HepG2 (cell line): ENCODE measurements around the gene NEURL3. TPM values are rescaled to one million over a fixed set of nuclear protein-coding genes. Genes with fewer than 3 reads are reported as not detected.

Experiments
- CAMTA2 ChIP-seq: sonication (generic); formaldehyde crosslinking; IDR thresholded peaks from 2 replicates; pipeline ENCODE4 v1.4.0; 2020; ENCODE audit warnings: mild to moderate bottlenecking, missing genetic modification reagents, borderline replicate concordance
- DMTF1 ChIP-seq: sonication (generic); formaldehyde crosslinking; IDR thresholded peaks from 2 replicates; pipeline ENCODE4 v1.4.0; 2020; ENCODE audit warnings: mild to moderate bottlenecking, missing genetic modification reagents
- FOSL2 ChIP-seq: sonication (generic); formaldehyde crosslinking; IDR thresholded peaks from 2 replicates; pipeline ENCODE4 v1.4.0; 2020; ENCODE audit warnings: missing genetic modification reagents
- GABPA ChIP-seq, 2 experiments: IDR thresholded peaks; 2 replicates each; pipeline ENCODE4 v1.6.1; 2011 to 2016; ENCODE audit warnings: low read depth in 2 of 2, low read length in 1 of 2, missing biosample characterization in 1 of 2, missing genetic modification characterization in 1 of 2
- HHEX ChIP-seq: IDR thresholded peaks from 2 replicates; pipeline ENCODE4 v1.6.1; 2016; ENCODE audit warnings: control low read depth
- HNF4A ChIP-seq: sonication (generic); formaldehyde crosslinking; IDR thresholded peaks from 2 replicates; pipeline ENCODE4 v1.4.0; 2020; ENCODE audit warnings: missing genetic modification reagents
- KDM5A ChIP-seq: fragments of 200-600 bp; sonication (generic); IDR thresholded peaks from 2 replicates; pipeline ENCODE4 v1.7.0; 2018; ENCODE audit warnings: antibody characterized with exemption, mild to moderate bottlenecking, low read length, borderline replicate concordance
- MYPOP ChIP-seq: sonication (generic); formaldehyde crosslinking; IDR thresholded peaks from 2 replicates; pipeline ENCODE4 v1.8.1; 2023; ENCODE audit warnings: mild to moderate bottlenecking, moderate library complexity, missing genetic modification reagents
- NCOA2 ChIP-seq: sonication (generic); formaldehyde crosslinking; IDR thresholded peaks from 2 replicates; pipeline ENCODE4 v1.8.0; 2022; ENCODE audit warnings: inconsistent platforms
- NFE2L1 ChIP-seq: sonication (generic); formaldehyde crosslinking; IDR thresholded peaks from 2 replicates; pipeline ENCODE4 v1.4.0; 2020; ENCODE audit warnings: missing genetic modification reagents, mild to moderate bottlenecking, borderline replicate concordance
- PHF20 ChIP-seq: sonication (generic); formaldehyde crosslinking; IDR thresholded peaks from 2 replicates; pipeline ENCODE4 v1.5.0; 2020; ENCODE audit warnings: mild to moderate bottlenecking, missing genetic modification reagents
- SP140L ChIP-seq: sonication (generic); formaldehyde crosslinking; IDR thresholded peaks from 2 replicates; pipeline ENCODE4 v1.4.0; 2020; ENCODE audit warnings: missing genetic modification reagents, borderline replicate concordance
- SRF ChIP-seq: IDR thresholded peaks from 2 replicates; pipeline ENCODE4 v1.6.1; 2011; ENCODE audit warnings: mild to moderate bottlenecking, low read depth, low read length, moderate library complexity
- ZNF589 ChIP-seq: sonication (generic); formaldehyde crosslinking; conservative IDR thresholded peaks from 2 replicates; pipeline ENCODE4 v1.8.0; 2022; ENCODE audit warnings: mild to moderate bottlenecking, moderate library complexity, missing genetic modification reagents
- ZNF629 ChIP-seq: sonication (generic); formaldehyde crosslinking; conservative IDR thresholded peaks from 2 replicates; pipeline ENCODE4 v1.5.0; 2020; ENCODE audit warnings: missing genetic modification reagents
- ZSCAN29 ChIP-seq: sonication (generic); formaldehyde crosslinking; conservative IDR thresholded peaks from 2 replicates; pipeline ENCODE4 v1.4.0; 2020; ENCODE audit warnings: mild to moderate bottlenecking, missing genetic modification reagents
- polyA plus RNA-seq, 8 experiments: library from polyadenylated mRNA; depleted of rRNA in 3 of 8; stranded (reverse) in 7 of 8; unstranded in 1 of 8; fragments of >200 nt; fragmentation: Illumina TruSeq in 4 of 8; extraction: Trizol in 4 of 8; gene quantifications; 2 replicates each; pipeline versions ENCODE4 v1.2.1 to v1.2.3, GENCODE V29; 2011 to 2016; ENCODE audit warnings: low read depth in 4 of 8, missing spikeins in 1 of 8, mixed read lengths in 1 of 8; ENCODE audit not compliant: insufficient read depth in 1 of 8
- total RNA-seq, 5 experiments: library from RNA; depleted of rRNA; stranded (reverse); fragments of >200 nt; fragmentation: Illumina TruSeq; extraction: Trizol; gene quantifications; 2 replicates each; pipeline ENCODE4 v1.2.3, GENCODE V29; 2016; ENCODE audit warnings: low read depth in 1 of 5
- TF ChIP-seq, protein P1 (sequence below): sonication (generic); formaldehyde crosslinking; IDR thresholded peaks from 2 replicates; pipeline ENCODE4 v1.4.0; 2020; ENCODE audit warnings: missing genetic modification reagents, borderline replicate concordance
- TF ChIP-seq, protein P2 (sequence below): IDR thresholded peaks from 2 replicates; pipeline ENCODE4 v1.6.1; 2018; ENCODE audit warnings: missing genetic modification reagents, mild to moderate bottlenecking, missing compliant biosample characterization
- TF ChIP-seq, protein P3 (sequence below): sonication (generic); formaldehyde crosslinking; IDR thresholded peaks from 2 replicates; pipeline ENCODE4 v1.5.1; 2020; ENCODE audit warnings: mild to moderate bottlenecking, missing genetic modification reagents, borderline replicate concordance

NEURL3 gene
- total and polyA plus RNA-seq, 2 of the 13 experiments (the other 11 are each of a cell fraction or from before 2014, with no cell fraction given), result 0.16 to 1.2 TPM

DNA sequence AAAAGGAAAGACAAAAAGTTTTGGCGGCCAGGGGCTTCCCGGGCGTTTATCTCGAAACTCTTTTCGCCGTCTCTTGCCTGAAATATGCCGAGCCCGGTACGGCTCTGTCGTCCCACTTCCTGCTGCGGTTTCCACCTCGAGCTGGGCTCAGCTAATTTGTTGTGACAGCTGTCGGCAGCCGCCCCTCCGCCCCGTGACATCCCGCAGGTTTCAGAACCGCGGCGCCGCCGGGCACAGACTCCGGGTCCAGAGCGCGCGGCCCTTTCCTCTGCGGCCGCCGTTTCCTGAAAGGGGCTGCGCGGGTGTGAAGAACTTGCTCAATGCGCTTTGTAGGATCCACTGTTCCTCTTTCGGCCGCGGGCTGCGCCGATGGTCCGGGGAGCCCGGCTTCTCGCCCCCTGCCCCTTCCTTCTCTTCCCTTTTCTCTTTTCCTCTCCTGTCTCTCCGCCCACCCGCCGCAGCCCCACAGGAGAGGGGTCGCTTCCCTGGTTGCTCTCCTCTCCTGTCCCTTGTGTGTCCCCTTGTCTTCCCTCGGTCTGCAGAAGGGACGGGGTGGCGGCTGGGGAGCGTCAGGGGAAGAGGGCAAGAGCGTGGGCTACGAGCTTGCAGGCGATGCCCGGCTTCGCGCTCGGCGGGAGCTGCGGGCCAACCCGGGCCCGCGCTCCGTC, 32.0 kb upstream of the NEURL3 start (continued):
- TF ChIP-seq, protein P1, sequence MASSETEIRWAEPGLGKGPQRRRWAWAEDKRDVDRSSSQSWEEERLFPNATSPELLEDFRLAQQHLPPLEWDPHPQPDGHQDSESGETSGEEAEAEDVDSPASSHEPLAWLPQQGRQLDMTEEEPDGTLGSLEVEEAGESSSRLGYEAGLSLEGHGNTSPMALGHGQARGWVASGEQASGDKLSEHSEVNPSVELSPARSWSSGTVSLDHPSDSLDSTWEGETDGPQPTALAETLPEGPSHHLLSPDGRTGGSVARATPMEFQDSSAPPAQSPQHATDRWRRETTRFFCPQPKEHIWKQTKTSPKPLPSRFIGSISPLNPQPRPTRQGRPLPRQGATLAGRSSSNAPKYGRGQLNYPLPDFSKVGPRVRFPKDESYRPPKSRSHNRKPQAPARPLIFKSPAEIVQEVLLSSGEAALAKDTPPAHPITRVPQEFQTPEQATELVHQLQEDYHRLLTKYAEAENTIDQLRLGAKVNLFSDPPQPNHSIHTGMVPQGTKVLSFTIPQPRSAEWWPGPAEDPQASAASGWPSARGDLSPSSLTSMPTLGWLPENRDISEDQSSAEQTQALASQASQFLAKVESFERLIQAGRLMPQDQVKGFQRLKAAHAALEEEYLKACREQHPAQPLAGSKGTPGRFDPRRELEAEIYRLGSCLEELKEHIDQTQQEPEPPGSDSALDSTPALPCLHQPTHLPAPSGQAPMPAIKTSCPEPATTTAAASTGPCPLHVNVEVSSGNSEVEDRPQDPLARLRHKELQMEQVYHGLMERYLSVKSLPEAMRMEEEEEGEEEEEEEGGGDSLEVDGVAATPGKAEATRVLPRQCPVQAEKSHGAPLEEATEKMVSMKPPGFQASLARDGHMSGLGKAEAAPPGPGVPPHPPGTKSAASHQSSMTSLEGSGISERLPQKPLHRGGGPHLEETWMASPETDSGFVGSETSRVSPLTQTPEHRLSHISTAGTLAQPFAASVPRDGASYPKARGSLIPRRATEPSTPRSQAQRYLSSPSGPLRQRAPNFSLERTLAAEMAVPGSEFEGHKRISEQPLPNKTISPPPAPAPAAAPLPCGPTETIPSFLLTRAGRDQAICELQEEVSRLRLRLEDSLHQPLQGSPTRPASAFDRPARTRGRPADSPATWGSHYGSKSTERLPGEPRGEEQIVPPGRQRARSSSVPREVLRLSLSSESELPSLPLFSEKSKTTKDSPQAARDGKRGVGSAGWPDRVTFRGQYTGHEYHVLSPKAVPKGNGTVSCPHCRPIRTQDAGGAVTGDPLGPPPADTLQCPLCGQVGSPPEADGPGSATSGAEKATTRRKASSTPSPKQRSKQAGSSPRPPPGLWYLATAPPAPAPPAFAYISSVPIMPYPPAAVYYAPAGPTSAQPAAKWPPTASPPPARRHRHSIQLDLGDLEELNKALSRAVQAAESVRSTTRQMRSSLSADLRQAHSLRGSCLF (CRISPR knock-in tag), result no peak
- no peak for TF ChIP-seq CAMTA2 (CRISPR knock-in tag)
- TF ChIP-seq KDM5A, result no peak
- no peak for TF ChIP-seq SRF
- TF ChIP-seq NCOA2 (CRISPR knock-in tag), result no peak
- no peak for TF ChIP-seq HHEX (CRISPR knock-in tag)
- TF ChIP-seq, protein P2, sequence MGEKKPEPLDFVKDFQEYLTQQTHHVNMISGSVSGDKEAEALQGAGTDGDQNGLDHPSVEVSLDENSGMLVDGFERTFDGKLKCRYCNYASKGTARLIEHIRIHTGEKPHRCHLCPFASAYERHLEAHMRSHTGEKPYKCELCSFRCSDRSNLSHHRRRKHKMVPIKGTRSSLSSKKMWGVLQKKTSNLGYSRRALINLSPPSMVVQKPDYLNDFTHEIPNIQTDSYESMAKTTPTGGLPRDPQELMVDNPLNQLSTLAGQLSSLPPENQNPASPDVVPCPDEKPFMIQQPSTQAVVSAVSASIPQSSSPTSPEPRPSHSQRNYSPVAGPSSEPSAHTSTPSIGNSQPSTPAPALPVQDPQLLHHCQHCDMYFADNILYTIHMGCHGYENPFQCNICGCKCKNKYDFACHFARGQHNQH (CRISPR knock-in tag), result no peak
- TF ChIP-seq ZNF629 (CRISPR knock-in tag), result no peak
- TF ChIP-seq SP140L (CRISPR knock-in tag), result no peak
- TF ChIP-seq MYPOP (CRISPR knock-in tag), result peak; percentile 83
- no peak for TF ChIP-seq FOSL2
- peak; percentile 24; the same call in 1 of the 2 replicates for TF ChIP-seq PHF20 (CRISPR knock-in tag)
- TF ChIP-seq, protein P3, sequence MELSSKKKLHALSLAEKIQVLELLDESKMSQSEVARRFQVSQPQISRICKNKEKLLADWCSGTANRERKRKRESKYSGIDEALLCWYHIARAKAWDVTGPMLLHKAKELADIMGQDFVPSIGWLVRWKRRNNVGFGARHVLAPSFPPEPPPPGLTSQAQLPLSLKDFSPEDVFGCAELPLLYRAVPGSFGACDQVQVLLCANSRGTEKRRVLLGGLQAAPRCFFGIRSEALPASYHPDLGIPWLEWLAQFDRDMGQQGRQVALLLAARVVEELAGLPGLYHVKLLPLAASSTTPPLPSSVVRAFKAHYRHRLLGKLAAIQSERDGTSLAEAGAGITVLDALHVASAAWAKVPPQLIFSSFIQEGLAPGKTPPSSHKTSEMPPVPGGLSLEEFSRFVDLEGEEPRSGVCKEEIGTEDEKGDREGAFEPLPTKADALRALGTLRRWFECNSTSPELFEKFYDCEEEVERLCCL, result no peak
- no peak for TF ChIP-seq DMTF1 (CRISPR knock-in tag)
- no peak for TF ChIP-seq ZSCAN29 (CRISPR knock-in tag)
- peak; percentile 53; the same call in 1 of the 2 replicates for TF ChIP-seq ZNF589 (CRISPR knock-in tag)
- no peak for TF ChIP-seq NFE2L1 (CRISPR knock-in tag)
- TF ChIP-seq GABPA (IDR thresholded peaks at IDR 0.05; ENCODE audit: low read depth, low read length), result no peak; the same call in 1 of the 2 replicates
- TF ChIP-seq GABPA (CRISPR knock-in tag; IDR thresholded peaks at IDR 0.05; ENCODE audit: low read depth), result no peak
- no peak for TF ChIP-seq HNF4A (CRISPR knock-in tag)
